Osteocyte (in vitro differentiated cells): Measurements from ENCODE around the gene PRODH. TPM values are rescaled to one million over a fixed set of nuclear protein-coding genes. Genes with fewer than 3 reads are reported as not detected.
"Not testable (repeated sequence)": the region's sequence is repeated elsewhere in the genome, so short reads cannot be mapped to it uniquely, and the experiment has no call there.

Experiments
- DNase-seq: peaks from one replicate; pipeline ENCODE4 v3.0.0; 2021; ENCODE audit warnings: mixed read lengths; ENCODE audit not compliant: unreplicated experiment; ENCODE audit errors: extremely low spot score
- H3K27ac Mint-ChIP-seq: one replicate; pipeline ENCODE4 v1.8.0; 2021; ENCODE audit warnings: mild to moderate bottlenecking, mixed read lengths; ENCODE audit not compliant: unreplicated experiment
- H3K27me3 Mint-ChIP-seq: one replicate; pipeline ENCODE4 v1.8.0; 2021; ENCODE audit warnings: mixed read lengths; ENCODE audit not compliant: unreplicated experiment
- H3K36me3 Mint-ChIP-seq: one replicate; pipeline ENCODE4 v1.8.0; 2021; ENCODE audit warnings: mixed read lengths; ENCODE audit not compliant: unreplicated experiment
- H3K4me1 Mint-ChIP-seq: one replicate; pipeline ENCODE4 v1.8.0; 2021; ENCODE audit warnings: mixed read lengths; ENCODE audit not compliant: unreplicated experiment
- H3K4me3 Mint-ChIP-seq: one replicate; pipeline ENCODE4 v1.8.0; 2021; ENCODE audit warnings: mild to moderate bottlenecking, moderate library complexity, mixed read lengths; ENCODE audit not compliant: unreplicated experiment
- H3K9me3 Mint-ChIP-seq: one replicate; pipeline ENCODE4 v1.8.0; 2021; ENCODE audit warnings: mixed read lengths; ENCODE audit not compliant: unreplicated experiment
- total RNA-seq: library from RNA; stranded (reverse); gene quantifications from 2 replicates; pipeline ENCODE4 v1.2.1, GENCODE V29; 2021
- TF ChIP-seq, protein P1 (sequence below): fragments of 200-600 bp; sonication (generic); IDR thresholded peaks from 2 replicates; pipeline ENCODE4 v1.5.0; 2021; ENCODE audit warnings: antibody characterized with exemption, mild to moderate bottlenecking, moderate library complexity

The PRODH gene
- total RNA-seq, 1 donor from 2014 or later = 12.0 TPM

- not testable (repeated sequence) for H3K9me3 Mint-ChIP-seq, H3K36me3 Mint-ChIP-seq, H3K4me1 Mint-ChIP-seq, H3K27ac Mint-ChIP-seq, H3K4me3 Mint-ChIP-seq
- TF ChIP-seq, protein P1, sequence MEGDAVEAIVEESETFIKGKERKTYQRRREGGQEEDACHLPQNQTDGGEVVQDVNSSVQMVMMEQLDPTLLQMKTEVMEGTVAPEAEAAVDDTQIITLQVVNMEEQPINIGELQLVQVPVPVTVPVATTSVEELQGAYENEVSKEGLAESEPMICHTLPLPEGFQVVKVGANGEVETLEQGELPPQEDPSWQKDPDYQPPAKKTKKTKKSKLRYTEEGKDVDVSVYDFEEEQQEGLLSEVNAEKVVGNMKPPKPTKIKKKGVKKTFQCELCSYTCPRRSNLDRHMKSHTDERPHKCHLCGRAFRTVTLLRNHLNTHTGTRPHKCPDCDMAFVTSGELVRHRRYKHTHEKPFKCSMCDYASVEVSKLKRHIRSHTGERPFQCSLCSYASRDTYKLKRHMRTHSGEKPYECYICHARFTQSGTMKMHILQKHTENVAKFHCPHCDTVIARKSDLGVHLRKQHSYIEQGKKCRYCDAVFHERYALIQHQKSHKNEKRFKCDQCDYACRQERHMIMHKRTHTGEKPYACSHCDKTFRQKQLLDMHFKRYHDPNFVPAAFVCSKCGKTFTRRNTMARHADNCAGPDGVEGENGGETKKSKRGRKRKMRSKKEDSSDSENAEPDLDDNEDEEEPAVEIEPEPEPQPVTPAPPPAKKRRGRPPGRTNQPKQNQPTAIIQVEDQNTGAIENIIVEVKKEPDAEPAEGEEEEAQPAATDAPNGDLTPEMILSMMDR = peak; percentile 83
- DNase-seq = peak; percentile 92
- peaks cover 16% of the 10 kb centered on the region for H3K27me3 Mint-ChIP-seq
Observed at GRCh38 chr22:18954303-18954989, 18.4 kb upstream of the PRODH start.

- not testable (repeated sequence) for H3K27ac Mint-ChIP-seq, H3K9me3 Mint-ChIP-seq, H3K4me1 Mint-ChIP-seq, H3K4me3 Mint-ChIP-seq, H3K36me3 Mint-ChIP-seq, DNase-seq
- peaks cover 28% of the 10 kb centered on the region for H3K27me3 Mint-ChIP-seq
Observed at GRCh38 chr22:18953128-18953527, 17.0 kb upstream of the PRODH start.

DNA sequence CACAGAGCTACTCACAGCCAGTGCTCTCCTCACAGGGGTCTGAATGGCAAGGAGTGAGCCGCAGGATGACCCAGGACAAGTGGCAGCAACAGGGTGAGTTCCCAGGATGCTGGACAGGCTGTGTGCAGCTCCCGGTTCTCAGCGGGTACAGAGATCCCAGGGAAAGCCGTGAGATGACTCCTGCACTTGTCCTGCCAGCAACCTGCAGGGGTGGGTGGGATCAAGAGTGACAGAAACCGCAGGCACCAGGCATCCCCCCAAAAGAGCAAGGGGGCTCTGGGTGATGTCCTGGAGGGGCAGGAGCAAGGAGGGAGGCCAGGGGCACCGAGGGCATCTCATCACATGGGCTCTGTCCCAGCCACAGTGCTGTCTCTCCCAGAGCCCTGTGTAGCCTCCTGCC lies 15.9 kb upstream of the PRODH start:
- Mint-ChIP-seq H3K9me3 (no peaks in the 10 kb centered on the region), H3K36me3 (no peaks in the 10 kb centered on the region), H3K4me3 (no peak overlapping the region), H3K27me3 (peaks cover 34% of the 10 kb centered on the region), H3K27ac (no peak overlapping the region), H3K4me1 (no peaks in the 10 kb centered on the region)
- DNase-seq = no peak
- TF ChIP-seq, protein P1 = no peak

GRCh38 chr22:18950141-18950540 lies 14.0 kb upstream of the PRODH start:
- TF ChIP-seq, protein P1 = no peak
- no peak for DNase-seq
- Mint-ChIP-seq H3K4me1 (no peaks in the 10 kb centered on the region), H3K27ac (no peak overlapping the region), H3K36me3 (no peaks in the 10 kb centered on the region), H3K9me3 (no peaks in the 10 kb centered on the region), H3K4me3 (no peak overlapping the region), H3K27me3 (peaks cover 34% of the 10 kb centered on the region)

GRCh38 chr22:18947905-18948304 lies 11.8 kb upstream of the PRODH start:
- Mint-ChIP-seq H3K27ac (no peak overlapping the region), H3K27me3 (peaks cover 34% of the 10 kb centered on the region), H3K9me3 (no peaks in the 10 kb centered on the region), H3K36me3 (no peaks in the 10 kb centered on the region), H3K4me3 (no peak overlapping the region), H3K4me1 (no peaks in the 10 kb centered on the region)
- TF ChIP-seq, protein P1 = no peak
- DNase-seq = peak; percentile 19

DNA sequence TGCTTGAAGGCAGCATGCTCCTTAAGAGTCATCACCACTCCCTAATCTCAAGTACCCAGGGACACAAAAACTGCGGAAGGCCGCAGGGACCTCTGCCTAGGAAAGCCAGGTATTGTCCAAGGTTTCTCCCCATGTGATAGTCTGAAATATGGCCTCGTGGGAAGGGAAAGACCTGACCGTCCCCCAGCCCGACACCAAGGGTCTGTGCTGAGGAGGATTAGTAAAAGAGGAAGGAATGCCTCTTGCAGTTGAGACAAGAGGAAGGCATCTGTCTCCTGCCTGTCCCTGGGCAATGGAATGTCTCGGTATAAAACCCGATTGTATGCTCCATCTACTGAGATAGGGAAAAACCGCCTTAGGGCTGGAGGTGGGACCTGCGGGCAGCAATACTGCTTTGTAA lies 11.0 kb upstream of the PRODH start:
- H3K27ac Mint-ChIP-seq, H3K9me3 Mint-ChIP-seq, H3K4me1 Mint-ChIP-seq, H3K4me3 Mint-ChIP-seq, DNase-seq, H3K36me3 Mint-ChIP-seq: not testable (repeated sequence)
- peaks cover 34% of the 10 kb centered on the region for H3K27me3 Mint-ChIP-seq

DNA sequence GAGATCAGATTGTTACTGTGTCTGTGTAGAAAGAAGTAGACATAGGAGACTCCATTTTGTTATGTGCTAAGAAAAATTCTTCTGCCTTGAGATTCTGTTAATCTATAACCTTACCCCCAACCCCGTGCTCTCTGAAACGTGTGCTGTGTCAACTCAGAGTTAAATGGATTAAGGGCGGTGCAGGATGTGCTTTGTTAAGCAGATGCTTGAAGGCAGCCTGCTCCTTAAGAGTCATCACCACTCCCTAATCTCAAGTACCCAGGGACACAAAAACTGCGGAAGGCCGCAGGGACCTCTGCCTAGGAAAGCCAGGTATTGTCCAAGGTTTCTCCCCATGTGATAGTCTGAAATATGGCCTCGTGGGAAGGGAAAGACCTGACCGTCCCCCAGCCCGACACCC lies 2.6 kb upstream of the PRODH start:
- H3K27ac Mint-ChIP-seq, DNase-seq, H3K36me3 Mint-ChIP-seq, H3K9me3 Mint-ChIP-seq, H3K4me1 Mint-ChIP-seq, H3K27me3 Mint-ChIP-seq, H3K4me3 Mint-ChIP-seq: not testable (repeated sequence)

GRCh38 chr22:18934688-18935087 lies 1.4 kb downstream of the PRODH start:
- not testable (repeated sequence) for H3K4me1 Mint-ChIP-seq, H3K36me3 Mint-ChIP-seq, H3K27ac Mint-ChIP-seq, H3K27me3 Mint-ChIP-seq, H3K9me3 Mint-ChIP-seq, H3K4me3 Mint-ChIP-seq, DNase-seq
